Body of pancreas (tissue), 4 donors: ENCODE data around the gene NOLC1. TPM values are rescaled to one million over a fixed set of nuclear protein-coding genes. Genes with fewer than 3 reads are reported as not detected.

Source experiments
- ATAC-seq: fragments of 150-250 bp; one replicate; pipeline ENCODE4 v1.9.1; 2016
- DNase-seq, 4 donors: peaks; one replicate each; pipeline ENCODE4 v3.0.0-alpha.2; 2019
- H3K27ac ChIP-seq, 4 donors: fragments of 200-600 bp; sonication (generic); 1 replicate in 3 of 4; 2 replicates in 1 of 4; pipeline versions ENCODE4 v1.5.1 to v1.6.1; 2016 to 2019; ENCODE audit warnings: mild to moderate bottlenecking in 1 of 4, mixed read lengths in 1 of 4, moderate library complexity in 1 of 4
- H3K27me3 ChIP-seq, 2 donors: fragments of 200-600 bp; sonication (generic); one replicate each; pipeline ENCODE4 v1.6.0; 2016; ENCODE audit warnings: mild to moderate bottlenecking in 1 of 2
- H3K36me3 ChIP-seq, 2 donors: fragments of 200-600 bp; sonication (generic); replicated peaks in 1 of 2; 2 replicates each; pipeline ENCODE4 v1.5.1; 2016; ENCODE audit warnings: low read depth in 2 of 2; ENCODE audit not compliant: insufficient read depth in 1 of 2
- H3K4me1 ChIP-seq: fragments of 200-600 bp; sonication (generic); one replicate; pipeline ENCODE4 v1.6.0; 2016
- H3K4me3 ChIP-seq, 2 donors: fragments of 200-600 bp; sonication (generic); 1 replicate in 1 of 2; 2 replicates in 1 of 2; pipeline ENCODE4 v1.5.1; 2016 to 2019
- H3K9me3 ChIP-seq, 3 donors: fragments of 200-600 bp; sonication (generic); 1 replicate in 2 of 3; 2 replicates in 1 of 3; pipeline ENCODE4 v1.5.1; 2016
- POLR2A ChIP-seq, 3 donors: fragments of 450-650 bp; IDR thresholded peaks; one replicate each; pipeline ENCODE4 v1.6.1; 2016; ENCODE audit warnings: antibody characterized with exemption in 3 of 3, mild to moderate bottlenecking in 2 of 3
- WGBS, 2 donors: methylation state at CpG; one replicate each; pipeline ENCODE4 v1.1.5; 2017; 5-methylcytosine and 5-hydroxymethylcytosine counted together
- intact Hi-C: fragments of 100-400 bp; cut with DNase I; formaldehyde crosslinking; loops from one replicate; pipeline ENCODE4 v1.15.1; 2023
- total RNA-seq, 2 donors: library from RNA; depleted of rRNA; stranded (reverse); fragments of >200 nt; gene quantifications; one replicate each; pipeline ENCODE4 v1.1.0, GENCODE V29; 2016
- TF ChIP-seq, protein P1 (sequence below), 7 experiments: fragments of 450-650 bp in 4 of 7; fragments of 200-600 bp in 3 of 7; sonication (generic) in 3 of 7; IDR thresholded peaks; one replicate each; pipeline ENCODE4 v1.5.1; 2016 to 2019; ENCODE audit warnings: antibody characterized with exemption in 7 of 7

NOLC1 gene
- total RNA-seq, 2 donors from 2014 or later: 26.0 to 33.7 TPM

DNA sequence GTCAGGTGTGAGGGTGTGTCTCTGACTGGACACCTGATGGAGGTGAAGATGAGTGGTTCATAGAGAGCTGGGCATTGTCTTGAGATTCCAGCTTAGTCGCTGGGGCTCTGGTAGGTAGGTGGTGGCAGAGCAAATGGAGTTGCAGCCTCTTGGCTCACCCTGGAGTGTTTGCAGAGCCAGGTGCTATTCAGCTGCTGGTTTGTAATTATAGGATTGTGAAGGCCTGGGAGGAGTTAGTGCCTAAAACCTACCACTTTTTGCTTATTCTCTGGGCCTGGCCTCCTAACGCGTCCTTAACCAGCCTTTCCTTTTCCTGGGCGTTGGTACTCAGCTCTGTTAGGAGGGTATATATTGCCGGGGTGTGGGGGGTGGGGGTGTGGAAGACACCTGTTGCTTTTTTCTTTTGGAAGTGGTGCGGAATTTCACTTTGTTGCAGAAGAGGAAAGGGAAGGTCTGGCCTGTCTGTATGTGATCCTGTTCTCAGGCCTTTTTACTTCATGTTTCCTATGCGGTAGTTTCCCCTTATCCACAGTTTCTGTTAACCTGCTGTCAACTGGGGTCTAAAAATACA lies 16.1 kb upstream of the NOLC1 start:
- Histone ChIP-seq H3K4me1 (peaks cover 28% of the 10 kb centered on the region), H3K27ac (no peak overlapping the region), H3K27me3 (no peaks in the 10 kb centered on the region)

GRCh38 chr10:102139281-102140110 lies 12.7 kb upstream of the NOLC1 start:
- H3K4me3 ChIP-seq: no peak overlapping the region
- no peaks in the 10 kb centered on the region for H3K9me3 ChIP-seq
- TF ChIP-seq, protein P1, sequence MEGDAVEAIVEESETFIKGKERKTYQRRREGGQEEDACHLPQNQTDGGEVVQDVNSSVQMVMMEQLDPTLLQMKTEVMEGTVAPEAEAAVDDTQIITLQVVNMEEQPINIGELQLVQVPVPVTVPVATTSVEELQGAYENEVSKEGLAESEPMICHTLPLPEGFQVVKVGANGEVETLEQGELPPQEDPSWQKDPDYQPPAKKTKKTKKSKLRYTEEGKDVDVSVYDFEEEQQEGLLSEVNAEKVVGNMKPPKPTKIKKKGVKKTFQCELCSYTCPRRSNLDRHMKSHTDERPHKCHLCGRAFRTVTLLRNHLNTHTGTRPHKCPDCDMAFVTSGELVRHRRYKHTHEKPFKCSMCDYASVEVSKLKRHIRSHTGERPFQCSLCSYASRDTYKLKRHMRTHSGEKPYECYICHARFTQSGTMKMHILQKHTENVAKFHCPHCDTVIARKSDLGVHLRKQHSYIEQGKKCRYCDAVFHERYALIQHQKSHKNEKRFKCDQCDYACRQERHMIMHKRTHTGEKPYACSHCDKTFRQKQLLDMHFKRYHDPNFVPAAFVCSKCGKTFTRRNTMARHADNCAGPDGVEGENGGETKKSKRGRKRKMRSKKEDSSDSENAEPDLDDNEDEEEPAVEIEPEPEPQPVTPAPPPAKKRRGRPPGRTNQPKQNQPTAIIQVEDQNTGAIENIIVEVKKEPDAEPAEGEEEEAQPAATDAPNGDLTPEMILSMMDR (IDR thresholded peaks at IDR 0.05): no peak
- no peak for TF ChIP-seq POLR2A (IDR thresholded peaks at IDR 0.05)
- no peaks in the 10 kb centered on the region for H3K27me3 ChIP-seq
- no peak for ATAC-seq
- no peak overlapping the region for H3K27ac ChIP-seq
- 88 to 91% methylated on average over 5 to 15 of the region's 15 CpGs for WGBS, 2 donors
- no peak for DNase-seq
- H3K4me1 ChIP-seq: peaks cover 20% of the 10 kb centered on the region
- peaks cover 0 to 25% of the 10 kb centered on the region in 2 donors for H3K36me3 ChIP-seq
- intact Hi-C loops: no loop called here

More for the DNA sequence above, 16.1 kb upstream of the NOLC1 start:
- no peaks in the 10 kb centered on the region for H3K9me3 ChIP-seq
- intact Hi-C loops: no loop called here
- 67 to 71% methylated on average over 6 to 7 of the region's 7 CpGs for WGBS, 2 donors
- DNase-seq (no peak), ATAC-seq (no peak)
- TF ChIP-seq POLR2A (IDR thresholded peaks at IDR 0.05): no peak
- TF ChIP-seq, protein P1 (IDR thresholded peaks at IDR 0.05): no peak
- peaks cover 0 to 19% of the 10 kb centered on the region in 2 donors for H3K36me3 ChIP-seq
- H3K4me3 ChIP-seq: no peak overlapping the region

- no peak for DNase-seq
- Histone ChIP-seq H3K27me3 (no peaks in the 10 kb centered on the region), H3K4me3 (no peak overlapping the region), H3K9me3 (no peaks in the 10 kb centered on the region), H3K36me3 (peaks cover 0 to 25% of the 10 kb centered on the region in 2 donors), H3K4me1 (peaks cover 13% of the 10 kb centered on the region), H3K27ac (no peak overlapping the region)
- TF ChIP-seq POLR2A (IDR thresholded peaks at IDR 0.05): no peak
- TF ChIP-seq, protein P1 (IDR thresholded peaks at IDR 0.05): no peak
- no peak for ATAC-seq
- 67 to 75% methylated on average over 1 to 4 of the region's 4 CpGs for WGBS, 2 donors
- intact Hi-C loops: no loop called here
Measured at GRCh38 chr10:102140218-102140617, 12.0 kb upstream of the NOLC1 start.

GRCh38 chr10:102140913-102141540 lies 11.2 kb upstream of the NOLC1 start:
- 88 to 89% methylated on average over 4 to 5 of the region's 5 CpGs for WGBS, 2 donors
- no peak overlapping the region for H3K27ac ChIP-seq
- ATAC-seq: no peak
- DNase-seq: no peak
- peaks cover 5% of the 10 kb centered on the region for H3K4me1 ChIP-seq
- no peak overlapping the region for H3K4me3 ChIP-seq
- H3K27me3 ChIP-seq: no peaks in the 10 kb centered on the region
- TF ChIP-seq, protein P1 (IDR thresholded peaks at IDR 0.05): no peak
- no peak for TF ChIP-seq POLR2A (IDR thresholded peaks at IDR 0.05)
- intact Hi-C loops: no loop called here
- H3K9me3 ChIP-seq: no peaks in the 10 kb centered on the region
- peaks cover 0 to 25% of the 10 kb centered on the region in 2 donors for H3K36me3 ChIP-seq
